HG03565 (cell line): Measurements from ENCODE around the gene ADCY7.

Experiments
- ATAC-seq: cut with Tn5 transposase; IDR thresholded peaks from one replicate; pipeline ENCODE4 v1.9.1; 2021; ENCODE audit warnings: mild to moderate bottlenecking, moderate library complexity; ENCODE audit not compliant: unreplicated experiment

The ADCY7 gene

DNA sequence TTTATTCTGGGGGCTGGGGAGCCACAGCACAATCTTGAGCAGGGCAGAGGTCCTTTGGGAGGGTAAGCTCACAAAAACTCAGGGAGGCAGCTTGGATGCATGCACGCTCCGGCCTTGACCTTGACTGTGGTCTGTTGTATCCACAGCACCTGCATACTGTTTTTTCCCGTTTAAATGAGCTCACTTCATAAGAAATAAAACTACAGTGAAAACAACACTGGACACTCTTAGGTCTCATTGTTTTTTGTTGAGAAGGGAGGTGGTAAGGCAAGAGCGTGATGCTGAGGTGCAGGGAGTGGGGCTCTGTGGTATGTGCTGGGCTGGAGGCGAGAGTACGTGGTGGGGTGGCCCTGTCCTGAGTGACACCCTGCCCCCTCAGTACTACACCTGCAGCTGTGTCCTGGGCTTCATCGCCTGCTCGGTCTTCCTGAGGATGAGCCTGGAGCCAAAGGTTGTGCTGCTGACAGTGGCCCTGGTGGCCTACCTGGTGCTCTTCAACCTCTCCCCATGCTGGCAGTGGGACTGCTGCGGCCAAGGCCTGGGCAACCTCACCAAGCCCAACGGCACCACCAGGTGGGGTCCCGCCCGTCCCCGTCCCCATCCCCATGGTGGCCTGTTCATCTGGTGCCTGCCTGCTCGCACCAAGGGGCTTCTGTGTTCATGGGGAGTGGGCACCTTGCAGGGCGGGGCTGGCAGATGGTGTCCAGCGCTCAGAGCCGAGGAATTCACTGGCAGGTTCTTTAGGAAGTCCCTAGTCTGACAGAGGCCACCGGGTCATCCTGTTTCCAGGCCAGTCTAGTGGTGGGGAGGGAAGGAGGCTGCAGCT lies 44.2 kb downstream of the ADCY7 start:
- no peak for ATAC-seq

DNA sequence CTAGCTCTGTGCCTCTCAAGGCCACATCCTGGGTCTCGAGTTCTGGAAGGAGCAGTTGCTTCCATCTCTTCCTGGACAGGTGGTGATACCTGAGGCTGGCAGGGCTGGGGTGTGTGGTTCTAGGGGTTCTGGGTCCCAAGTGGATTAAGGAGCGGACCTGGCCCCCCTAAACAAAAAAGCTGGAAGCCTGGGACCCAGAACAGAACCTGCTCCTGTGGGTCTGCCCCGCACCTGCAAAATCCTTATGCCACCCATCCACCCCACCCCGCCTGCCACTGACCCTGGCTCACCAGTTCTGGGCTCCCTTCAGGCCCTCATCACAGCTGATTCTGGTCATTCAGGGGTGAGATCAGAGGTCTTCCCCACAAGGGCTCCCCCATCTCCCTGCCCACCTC lies 44.8 kb downstream of the ADCY7 start:
- no peak for ATAC-seq

DNA sequence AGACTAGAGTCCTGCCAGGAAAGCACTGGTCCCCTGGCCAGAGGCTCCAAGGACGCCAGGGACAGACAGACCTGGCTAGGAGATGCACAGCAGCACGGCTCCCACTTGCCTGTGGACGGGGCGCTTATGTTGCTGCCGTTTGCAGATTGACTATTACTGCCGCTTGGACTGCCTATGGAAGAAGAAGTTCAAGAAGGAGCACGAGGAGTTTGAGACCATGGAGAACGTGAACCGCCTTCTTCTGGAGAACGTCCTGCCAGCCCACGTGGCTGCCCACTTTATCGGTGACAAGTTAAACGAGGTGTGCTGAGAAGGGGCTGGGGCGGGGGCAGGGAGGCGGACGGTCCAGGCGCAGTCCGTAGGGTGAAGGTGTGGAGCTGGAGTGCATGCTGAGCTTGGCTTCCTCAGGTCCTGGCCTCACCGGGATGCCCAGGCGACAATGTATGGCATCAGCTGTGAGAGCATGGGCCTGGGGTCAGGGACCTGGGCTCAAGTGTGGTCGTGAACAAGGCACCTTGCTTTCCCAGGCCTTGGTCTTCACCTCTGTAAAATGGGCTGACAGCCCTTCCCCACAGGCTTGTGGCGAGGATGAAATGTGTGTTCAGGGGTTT lies 45.6 kb downstream of the ADCY7 start:
- no peak for ATAC-seq

DNA sequence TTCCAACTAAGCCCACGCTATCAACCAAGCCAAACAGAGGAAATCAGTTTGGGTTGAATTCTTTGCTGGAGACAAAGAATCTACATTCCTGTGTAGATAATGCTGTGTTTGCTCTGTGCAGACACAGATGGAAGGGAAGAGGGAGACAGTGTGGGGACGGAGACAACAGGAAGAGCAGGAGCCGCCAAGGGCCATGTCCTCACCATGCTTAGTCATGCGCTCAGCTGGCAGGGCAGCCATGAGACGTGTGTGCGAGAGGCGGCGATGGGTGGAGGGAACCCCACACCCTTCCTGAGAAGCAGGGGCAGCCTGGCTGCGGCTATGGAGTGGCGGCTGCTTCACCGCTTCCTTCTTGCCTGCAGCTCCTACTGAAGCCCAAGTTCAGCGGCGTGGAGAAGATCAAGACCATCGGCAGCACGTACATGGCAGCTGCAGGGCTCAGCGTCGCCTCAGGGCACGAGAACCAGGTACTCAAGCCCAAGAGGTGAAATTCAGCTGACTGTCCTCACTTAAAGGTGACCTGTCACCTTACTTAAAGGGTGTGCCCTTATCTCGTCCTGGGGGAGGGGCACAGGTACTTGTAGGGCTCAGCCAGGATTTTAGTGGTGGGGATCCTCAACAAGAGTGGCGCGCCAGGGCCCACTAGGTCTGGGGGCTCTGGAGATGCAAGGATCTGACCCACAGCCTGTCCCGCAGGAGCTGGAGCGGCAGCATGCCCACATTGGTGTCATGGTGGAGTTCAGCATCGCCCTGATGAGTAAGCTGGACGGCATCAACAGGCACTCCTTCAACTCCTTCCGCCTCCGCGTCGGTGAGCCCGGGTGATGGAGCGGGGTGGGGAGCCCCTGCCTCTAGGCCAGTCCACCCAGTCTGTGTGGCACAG lies 47.5 kb downstream of the ADCY7 start:
- no peak for ATAC-seq

DNA sequence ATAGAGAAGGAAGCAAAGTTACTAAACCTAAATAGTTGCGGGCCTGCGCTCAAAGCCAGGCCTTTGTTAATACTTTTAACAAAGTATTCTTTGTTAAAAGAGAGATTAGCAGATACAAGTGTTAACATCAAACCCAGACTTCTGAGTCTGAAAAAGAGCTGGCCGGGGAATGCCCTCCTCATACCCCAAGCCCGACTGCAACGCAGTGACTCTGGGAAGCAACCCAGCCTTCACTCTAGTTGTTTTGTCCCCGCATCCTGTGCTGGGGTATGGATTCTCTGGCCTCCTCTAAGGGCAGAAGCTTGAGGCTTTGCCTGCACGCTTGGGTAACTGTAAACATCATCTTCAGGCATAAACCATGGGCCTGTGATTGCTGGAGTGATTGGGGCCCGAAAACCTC lies 48.3 kb downstream of the ADCY7 start:
- no peak for ATAC-seq

DNA sequence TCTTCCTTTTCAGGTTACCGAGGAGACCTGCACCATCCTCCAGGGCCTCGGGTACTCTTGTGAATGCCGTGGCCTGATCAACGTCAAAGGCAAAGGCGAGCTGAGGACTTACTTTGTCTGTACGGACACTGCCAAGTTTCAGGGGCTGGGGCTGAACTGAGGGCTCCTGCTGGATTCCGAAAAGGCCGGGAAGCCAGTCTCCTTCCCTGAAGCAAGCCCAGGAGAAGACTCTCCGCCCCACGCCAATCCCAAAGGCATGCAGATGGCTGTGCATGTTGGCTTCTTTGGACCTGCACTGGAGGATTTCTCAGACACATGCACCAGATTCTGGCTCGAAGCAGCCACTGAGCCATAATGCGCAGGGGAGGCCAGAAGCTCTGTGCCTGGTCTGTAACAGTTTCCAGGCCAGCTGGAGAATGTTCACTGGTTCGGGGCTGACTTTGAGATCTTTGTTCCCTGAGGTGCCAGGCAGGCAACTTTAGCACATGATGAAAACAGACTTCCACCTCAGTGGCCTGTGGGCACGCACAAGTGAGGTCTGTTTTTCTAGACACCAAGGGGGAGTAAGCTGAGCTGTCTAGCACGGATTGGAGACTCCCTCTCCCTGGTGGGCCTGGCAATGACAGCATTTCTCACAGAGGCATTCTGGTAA lies 49.1 kb downstream of the ADCY7 start:
- no peak for ATAC-seq

DNA sequence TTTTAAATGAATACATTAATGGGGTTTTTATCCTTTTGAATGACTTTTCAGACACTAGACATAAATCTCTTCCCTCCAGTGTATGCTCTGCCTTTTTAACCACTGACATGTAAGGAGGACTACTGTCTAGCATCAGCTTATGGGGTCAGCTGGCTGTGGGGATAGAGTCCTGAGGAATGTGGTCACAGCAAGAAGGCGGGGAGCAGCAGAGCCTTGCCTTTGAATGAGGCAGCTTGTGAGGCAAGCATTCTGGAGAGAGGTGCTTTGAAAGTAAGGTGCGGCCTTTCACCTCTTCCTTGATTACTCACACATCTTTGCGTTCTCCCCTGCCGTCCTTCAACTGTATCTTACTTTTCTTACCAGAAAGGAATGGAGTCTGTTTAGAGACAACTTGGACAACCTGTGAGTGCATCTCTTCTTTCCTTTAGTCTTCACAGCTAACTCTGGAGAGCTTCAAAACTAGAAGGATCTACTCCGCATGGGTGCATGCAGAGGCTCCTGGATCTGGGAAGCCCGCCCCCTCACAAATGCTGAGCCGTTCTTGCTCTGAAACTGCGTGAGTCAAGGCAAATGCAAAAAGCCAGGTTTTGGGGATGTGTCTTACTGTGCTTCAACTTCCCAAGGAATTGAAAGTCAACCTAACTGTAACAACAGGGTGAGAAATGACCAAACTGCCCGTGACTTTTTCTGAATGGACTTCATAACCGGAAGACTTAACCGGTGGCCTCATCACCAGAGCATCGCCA lies 49.9 kb downstream of the ADCY7 start:
- no peak for ATAC-seq

DNA sequence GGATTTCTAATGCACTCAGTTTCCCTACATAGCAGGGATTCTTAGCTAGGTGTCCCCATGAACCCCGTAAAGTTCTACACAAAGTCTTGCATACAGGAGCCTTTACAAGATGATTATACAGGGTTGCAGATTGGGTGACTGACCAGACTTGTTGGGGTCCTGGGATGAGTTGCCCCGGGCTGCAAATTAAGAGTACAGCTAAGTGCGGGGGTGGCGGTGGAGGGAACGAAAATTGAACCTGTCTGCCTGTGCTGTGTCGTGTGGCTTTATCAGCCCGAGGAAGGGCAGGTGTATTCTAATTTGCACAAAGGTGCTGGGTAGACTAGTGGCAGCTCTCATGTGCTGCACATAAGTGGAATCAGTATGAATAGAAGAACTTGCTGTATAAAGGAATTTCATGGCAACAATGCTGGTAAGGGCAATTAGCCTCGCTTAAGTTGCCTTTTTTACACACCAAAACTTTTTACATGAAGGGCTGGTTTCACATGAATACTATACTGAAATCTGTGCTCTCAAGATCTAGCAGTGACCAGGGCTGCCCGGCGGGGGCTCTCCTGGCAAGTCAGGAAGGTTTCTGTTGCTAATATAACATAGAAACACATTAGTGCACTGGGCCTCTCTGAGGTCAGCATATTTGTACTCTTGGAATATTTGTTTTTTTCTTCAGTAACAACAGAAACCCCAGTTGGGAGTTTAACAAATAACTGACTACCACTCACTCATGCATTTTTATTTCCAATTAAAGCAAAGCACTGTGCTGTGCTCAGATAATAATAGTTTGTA lies 50.7 kb downstream of the ADCY7 start:
- ATAC-seq: no peak

DNA sequence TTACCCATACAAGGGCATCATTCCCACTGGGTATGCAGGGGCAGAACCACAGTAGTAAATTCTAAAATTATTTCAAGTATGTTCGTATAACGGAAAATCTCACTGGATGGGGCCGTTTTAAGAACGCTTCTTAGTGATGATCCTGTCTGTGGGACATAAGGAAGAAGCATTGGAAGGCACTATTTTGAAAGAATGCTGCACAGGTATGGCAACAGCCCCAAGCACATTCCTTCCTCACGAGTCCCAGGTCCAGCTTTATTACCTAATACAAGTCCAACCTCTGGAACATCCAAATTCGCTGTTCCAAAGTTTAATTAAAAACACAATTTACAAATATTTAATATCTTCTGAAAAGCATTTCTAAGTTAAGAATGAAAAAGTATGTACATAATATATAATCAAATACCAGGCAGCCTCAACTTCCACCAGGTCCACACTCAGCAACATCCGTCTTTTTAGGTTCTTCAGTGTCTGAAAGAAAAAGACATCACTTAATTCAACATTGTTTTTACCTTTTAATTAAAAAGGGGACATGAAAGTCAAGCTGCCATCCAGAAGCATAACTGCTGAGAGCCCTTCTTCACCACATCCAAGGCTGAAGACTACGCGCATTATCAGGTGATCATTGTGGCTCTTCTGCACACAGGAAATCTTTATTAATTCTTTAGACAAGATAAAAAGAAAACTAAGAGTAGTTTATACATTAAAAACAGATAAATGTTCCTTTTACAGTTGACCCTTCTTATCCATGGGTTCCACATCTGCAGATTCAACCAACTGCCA lies 52.6 kb downstream of the ADCY7 start:
- ATAC-seq: no peak

DNA sequence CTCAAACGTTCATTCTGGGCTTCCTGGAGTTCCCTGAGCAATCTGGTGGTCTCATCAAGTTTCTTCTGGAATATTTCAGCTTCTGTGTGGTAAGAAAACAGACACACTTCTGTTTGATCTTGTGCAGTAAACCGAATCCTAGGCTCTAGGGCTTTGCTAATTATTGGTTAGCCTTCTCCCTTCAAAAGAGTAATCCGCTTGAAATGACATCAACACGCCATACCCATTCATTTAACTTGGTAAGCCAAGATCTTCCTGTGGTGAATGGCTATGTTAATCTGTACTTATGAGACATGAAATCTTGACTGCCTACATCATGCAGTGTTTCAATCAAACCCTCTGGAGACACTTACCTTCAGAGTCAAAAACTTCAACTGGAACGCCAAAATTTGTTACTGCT lies 54.0 kb downstream of the ADCY7 start:
- ATAC-seq: no peak

DNA sequence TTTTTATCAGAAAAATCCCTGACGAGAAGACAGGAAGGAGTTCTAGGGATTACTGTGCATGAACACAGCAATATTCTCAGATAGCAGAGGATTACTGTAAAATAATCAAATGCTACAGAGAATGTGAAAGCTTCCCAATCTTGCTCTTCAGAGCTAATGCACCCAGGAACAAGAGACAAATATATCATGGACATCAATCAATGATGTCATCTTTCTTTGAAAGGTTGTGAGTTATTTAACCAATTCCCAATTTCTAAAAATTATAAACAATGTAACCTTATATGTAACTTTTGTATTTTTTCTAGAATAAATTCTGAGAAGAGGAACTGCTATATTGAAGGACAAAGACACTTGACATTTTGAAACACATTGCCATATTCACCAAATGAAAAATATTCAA lies 56.0 kb downstream of the ADCY7 start:
- ATAC-seq: no peak

DNA sequence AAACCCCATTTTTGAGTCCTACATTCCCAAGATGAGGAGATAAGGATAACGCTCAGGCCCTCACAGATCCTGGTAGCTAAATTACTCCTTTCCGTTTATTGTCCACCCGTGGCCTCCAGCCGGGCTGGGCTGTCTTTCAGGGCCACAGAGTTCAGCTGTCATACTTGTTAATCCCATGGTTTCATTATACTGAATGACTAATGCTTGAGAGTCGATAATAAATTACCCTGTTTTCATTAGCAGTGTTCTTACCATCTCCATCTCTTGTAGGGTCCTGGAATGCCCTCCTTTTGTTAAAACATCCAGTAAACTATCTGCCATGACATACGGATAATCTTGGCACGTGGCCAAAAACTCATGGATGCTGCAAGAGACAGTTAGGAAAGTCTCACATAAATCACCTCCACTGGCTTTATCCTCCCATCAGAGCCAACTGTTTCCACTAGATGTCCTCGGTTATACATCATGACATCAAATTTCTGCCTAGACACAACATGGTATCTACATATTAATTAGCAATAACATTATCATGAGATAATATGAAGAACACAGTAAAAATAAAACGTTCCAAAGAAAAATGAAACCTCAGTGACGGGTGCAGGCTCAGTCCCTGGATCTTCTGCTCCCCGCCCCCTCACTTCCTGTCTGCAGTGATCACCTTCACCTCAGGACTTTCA lies 57.1 kb downstream of the ADCY7 start:
- no peak for ATAC-seq

DNA sequence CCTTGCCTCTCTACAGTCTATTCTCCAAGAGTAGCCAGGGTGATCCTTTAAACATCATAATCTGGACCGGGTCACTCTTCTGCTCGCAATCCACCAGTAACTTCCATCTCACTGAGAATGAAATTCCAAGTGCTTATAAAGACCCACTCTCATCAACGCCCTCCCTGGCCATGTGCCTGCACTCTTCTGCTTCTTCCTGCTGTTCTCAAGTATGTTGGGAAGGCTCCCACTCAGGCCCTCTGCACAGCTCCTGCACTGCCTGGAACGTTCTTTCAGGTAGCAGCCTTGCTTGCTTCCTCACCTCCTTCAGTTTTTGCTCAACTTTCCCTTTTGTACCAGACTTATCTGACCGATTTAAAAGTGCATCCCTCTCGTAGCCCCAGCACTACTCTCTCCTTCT lies 58.0 kb downstream of the ADCY7 start:
- no peak for ATAC-seq

DNA sequence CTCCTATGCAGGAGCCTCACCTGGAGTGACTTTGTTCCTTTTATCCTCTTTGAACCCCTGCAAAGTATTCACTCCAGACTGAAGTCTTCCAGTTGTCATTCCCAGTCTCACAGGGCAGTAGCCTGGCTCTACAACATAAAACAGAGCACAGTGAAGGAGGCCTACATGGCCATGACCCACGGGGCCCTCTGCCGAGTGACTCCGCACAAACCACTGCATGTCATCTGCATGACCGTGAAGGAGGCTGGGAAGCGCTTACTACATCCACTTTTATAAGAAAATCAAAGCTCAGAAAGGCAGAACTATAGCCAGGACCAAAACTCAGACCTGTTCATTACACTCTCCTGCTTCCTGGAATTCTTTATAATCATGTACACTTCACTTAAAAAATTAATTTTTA lies 59.9 kb downstream of the ADCY7 start:
- no peak for ATAC-seq

DNA sequence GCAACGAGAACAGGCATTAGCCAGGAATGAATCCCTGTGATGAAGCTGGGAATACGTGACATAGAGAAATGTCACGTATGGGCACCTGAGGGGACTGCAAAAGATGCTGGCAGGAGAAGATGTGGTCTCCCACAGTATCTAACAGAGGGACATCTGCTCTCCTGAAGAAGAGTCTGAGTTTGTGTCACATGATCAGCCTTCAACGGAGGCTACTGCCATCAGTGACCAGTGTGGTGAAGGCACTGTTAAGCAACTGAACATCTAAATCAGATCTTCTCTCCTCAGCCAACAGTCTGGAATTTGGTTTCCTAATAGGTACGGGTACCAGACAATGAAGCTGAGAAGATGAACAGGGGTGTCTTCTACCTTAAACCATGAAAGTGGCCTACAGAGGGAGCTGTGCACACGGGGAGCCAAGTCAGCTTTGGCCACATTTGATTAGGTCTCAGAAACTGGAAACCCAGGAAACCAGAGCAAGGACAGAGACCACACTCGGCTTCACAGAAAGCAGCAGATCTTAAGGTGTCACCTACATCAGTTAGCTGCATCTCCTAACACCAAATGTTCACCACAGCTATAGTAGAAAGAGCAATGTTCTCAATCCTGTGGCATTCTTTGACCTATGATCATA lies 60.6 kb downstream of the ADCY7 start:
- ATAC-seq: peak; percentile 44

DNA sequence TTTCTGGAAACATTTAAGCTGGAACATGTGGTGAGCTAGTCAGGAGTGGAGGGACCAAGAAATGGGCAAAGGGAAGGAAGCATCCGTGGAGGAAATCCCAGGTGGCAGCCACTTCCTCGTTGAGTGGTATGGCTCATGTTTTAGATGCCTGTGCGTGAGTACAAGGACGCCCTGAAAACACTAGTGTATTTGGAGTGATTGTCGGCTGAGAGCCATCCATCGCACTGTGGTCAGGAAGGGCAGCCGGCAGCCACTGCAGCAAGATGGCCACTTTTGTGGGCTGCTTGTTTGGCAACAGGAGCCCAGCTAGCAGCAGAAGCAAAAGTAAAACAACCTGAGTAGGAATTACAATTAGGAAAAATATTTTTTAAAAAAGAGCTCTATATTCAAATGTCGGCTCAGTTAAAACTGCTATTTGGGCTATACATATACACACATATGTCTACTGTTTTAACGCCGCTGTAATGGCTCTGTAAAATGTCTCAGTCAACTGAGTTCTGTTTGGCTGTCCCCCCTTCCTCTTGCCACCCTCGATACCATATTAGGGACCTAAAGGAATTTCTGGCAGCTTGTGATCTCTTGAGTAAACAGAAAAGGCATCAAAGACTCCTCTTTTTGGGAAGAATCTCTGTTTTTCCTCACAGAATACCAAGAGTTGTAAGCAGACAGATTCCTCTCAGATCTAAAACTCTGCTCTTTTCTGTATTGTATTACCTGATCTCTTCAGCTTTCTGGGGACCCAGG lies 63.3 kb downstream of the ADCY7 start:
- no peak for ATAC-seq

DNA sequence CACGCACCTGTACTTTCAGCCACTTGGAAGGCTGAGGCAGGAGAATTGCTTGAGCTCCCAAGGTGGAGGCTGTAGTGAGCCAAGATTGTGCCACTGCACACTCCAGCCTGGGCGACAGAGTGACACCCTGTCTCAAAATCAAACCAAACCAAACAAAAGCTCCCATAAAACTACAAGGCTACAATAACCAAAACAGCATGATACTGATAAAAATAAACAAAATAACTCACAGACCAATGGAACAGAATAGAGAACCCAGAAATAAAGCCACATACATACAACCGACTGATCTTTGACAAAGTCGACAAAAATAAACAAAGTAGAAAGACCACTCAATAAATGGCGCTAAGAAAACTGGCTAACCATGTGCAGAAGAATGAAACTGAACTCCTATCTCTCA lies 65.2 kb downstream of the ADCY7 start:
- ATAC-seq: no peak
